ENCODE results near the gene GPR176.
"Not testable (repeated sequence)": the region's sequence is repeated elsewhere in the genome, so short reads cannot be mapped to it uniquely, and the experiment has no call there.

The GPR176 gene

DNA sequence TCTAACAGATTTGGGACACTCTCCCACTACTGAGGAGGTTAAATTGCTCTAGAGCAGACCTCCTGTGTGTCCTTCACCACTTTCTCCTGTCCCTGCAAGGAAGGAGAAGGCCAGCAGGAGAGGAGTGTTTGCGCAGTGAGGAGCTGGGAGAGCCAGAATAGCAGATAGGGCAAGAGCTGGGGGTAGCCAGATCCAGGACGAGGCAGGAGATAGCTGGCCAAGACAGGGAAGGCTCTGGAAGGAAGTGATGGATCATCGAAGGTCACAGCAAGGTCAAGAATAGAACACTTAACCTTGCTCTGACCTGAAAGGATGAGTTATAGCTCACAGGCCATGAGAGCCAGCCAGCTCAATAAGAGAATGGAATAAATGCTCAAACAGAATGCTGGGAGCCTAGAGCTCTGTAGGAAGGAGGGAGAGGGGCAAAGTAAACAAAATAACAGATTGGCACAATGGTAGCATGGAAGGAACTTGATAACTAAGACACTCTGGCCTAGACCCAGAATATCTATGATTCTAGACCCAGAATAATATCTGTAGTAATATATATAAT is 99.9 kb downstream of the GPR176 start:
- TF ChIP-seq, protein P1, sequence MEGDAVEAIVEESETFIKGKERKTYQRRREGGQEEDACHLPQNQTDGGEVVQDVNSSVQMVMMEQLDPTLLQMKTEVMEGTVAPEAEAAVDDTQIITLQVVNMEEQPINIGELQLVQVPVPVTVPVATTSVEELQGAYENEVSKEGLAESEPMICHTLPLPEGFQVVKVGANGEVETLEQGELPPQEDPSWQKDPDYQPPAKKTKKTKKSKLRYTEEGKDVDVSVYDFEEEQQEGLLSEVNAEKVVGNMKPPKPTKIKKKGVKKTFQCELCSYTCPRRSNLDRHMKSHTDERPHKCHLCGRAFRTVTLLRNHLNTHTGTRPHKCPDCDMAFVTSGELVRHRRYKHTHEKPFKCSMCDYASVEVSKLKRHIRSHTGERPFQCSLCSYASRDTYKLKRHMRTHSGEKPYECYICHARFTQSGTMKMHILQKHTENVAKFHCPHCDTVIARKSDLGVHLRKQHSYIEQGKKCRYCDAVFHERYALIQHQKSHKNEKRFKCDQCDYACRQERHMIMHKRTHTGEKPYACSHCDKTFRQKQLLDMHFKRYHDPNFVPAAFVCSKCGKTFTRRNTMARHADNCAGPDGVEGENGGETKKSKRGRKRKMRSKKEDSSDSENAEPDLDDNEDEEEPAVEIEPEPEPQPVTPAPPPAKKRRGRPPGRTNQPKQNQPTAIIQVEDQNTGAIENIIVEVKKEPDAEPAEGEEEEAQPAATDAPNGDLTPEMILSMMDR (conservative IDR thresholded peaks at IDR 0.05; ENCODE audit: low read length): no peak
- no peak overlapping the region for H3K4me3 ChIP-seq (ENCODE audit: low read length)
- no peak for DNase-seq (ENCODE audit: low read depth)

DNA sequence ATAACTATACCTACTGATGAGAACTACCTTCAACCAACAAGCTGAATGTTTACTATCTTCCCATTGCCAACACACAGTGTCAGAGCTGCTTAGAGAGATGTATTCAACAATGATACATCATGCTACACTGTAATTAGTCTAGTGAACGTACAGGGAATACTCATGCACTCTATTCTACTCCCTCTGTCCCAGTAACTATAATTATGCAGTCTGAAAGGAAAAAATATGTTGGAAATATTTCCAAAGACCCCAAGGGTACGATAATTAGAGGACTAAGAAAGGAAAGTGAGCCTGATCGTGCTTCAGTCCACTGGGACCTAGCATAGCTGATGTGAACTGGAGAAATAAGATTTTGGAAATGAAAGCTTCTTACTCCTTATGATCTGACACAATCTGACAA is 100.5 kb downstream of the GPR176 start:
- no peak for DNase-seq (ENCODE audit: low read depth)

DNA sequence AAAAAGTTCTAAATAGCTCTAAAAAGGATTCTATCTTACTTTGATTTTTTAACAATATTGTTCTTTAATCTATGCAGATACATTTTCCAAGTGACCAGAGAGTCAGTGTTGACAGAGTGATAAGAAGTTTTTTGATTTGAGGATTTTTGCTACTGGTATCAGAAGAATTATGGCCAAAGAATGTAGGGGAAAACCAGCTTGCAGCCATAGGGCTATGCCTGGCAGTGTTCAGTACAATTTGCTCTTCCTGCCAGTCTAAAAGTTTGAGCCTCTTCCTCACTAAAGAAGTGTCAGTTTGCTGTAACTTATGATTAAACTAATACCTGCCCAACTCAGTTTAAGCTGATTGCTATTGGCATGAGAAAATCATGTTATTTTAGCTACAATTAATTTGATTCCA is 102.2 kb downstream of the GPR176 start:
- TF ChIP-seq, protein P1 (conservative IDR thresholded peaks at IDR 0.05; ENCODE audit: low read length): no peak
- DNase-seq (ENCODE audit: low read depth): no peak

More for the DNA sequence above, 100.5 kb downstream of the GPR176 start:
- no peak overlapping the region for H3K4me3 ChIP-seq (ENCODE audit: low read length)
- TF ChIP-seq, protein P1 (conservative IDR thresholded peaks at IDR 0.05; ENCODE audit: low read length): no peak

DNA sequence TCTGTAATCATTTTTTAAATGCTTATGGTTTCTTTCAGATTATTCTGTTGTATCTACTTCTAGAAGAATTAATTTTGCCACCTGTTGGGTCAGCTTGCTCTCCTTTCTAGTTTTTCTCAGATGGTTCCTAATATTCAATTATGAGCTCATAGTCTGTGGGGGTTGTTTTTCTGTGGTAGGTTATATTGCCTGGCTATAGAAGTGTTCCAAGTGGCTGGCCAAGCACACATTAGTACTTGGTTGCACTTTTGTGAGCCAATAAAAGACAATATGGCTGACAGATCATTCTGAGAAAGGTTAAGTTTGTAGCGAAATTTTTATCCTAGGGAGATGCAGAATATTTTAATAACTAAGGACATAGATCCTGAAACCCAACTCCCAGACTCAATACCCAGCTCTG is 105.6 kb downstream of the GPR176 start:
- no peak for DNase-seq (ENCODE audit: low read depth)
- H3K4me3 ChIP-seq (ENCODE audit: low read length): no peak overlapping the region
- TF ChIP-seq, protein P1 (conservative IDR thresholded peaks at IDR 0.05; ENCODE audit: low read length): no peak

More for the DNA sequence above, 102.2 kb downstream of the GPR176 start:
- no peak overlapping the region for H3K4me3 ChIP-seq (ENCODE audit: low read length)

DNA sequence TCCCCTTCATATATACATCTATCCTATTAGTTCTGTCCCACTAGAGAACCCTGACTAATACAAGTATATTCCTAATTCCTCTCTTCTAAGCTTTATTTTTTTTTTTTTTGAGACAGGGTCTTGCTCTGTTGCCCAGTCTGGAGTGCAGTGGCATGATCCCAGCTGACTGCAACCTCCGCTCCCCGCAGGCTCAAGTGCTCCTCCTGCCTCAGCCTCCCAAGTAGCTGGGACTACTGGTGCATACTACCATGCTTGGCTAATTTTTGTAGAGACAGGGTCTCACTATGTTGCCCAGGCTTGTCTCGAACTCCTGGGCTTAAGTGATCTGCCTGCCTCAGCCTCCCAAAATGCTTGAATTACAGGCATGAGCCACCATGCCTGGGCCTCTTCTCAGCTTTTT is 107.4 kb downstream of the GPR176 start:
- not testable (repeated sequence) for DNase-seq (ENCODE audit: low read depth); H3K4me3 ChIP-seq (ENCODE audit: low read length)

DNA sequence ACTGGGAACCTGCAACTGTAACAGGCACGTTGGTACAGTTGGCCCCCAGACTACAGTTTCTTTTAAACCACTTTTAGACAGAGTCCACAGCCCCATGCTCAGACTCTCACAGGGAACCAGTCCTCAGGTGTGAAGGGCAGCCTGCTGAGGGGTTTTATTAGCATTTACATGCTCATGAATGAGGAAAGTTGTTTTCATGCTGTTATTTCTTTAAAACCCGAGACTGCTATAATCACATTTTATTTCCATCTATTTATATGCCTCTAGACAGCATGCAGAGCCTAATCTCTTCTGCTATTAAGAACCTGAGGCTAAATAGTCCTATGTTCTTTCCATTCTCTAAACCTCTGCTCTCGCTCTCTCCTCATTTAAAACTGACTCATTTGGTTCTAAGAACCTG is 111.2 kb downstream of the GPR176 start:
- DNase-seq (ENCODE audit: low read depth): no peak
- H3K4me3 ChIP-seq (ENCODE audit: low read length): no peak overlapping the region
- TF ChIP-seq, protein P1 (conservative IDR thresholded peaks at IDR 0.05; ENCODE audit: low read length): no peak

DNA sequence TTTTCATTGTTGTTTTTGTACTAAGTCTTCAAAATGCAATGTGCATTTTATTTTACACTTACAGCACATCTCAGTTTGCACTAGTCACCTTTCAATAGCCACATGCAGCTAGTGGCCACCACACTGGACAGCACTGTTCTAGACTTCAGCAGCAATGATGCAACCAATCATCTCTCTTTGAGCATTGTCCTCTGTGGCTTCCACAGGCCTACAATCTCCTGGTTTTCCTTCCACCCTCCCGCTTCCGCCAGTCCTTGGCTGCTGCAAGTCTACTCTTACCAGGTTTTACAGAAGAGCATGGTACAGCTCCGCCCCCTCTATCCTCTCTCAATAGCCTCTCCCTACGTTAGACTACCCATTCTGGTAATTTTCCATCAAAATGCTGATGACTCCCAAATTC is 112.3 kb downstream of the GPR176 start:
- DNase-seq (ENCODE audit: low read depth): no peak
- TF ChIP-seq, protein P1 (conservative IDR thresholded peaks at IDR 0.05; ENCODE audit: low read length): no peak
- H3K4me3 ChIP-seq (ENCODE audit: low read length): no peak overlapping the region

DNA sequence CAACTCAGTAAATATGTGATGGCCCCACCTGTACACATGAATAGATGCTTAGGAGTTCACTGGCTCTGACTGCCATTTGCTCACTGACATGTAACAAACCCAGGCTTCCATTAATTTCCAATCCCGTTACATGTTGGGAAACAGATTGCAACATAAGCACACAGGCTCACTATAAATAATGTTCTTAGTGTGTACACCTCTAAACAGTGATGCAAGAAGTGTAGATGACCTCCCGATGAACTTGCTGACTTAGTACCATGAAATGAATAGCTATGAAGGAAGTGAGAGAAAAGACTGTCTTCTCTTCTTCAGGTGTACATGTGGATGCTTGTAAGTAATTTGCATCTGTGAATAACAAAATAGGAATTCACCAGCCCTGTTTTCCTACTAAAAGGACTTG is 116.0 kb downstream of the GPR176 start:
- TF ChIP-seq, protein P1 (conservative IDR thresholded peaks at IDR 0.05; ENCODE audit: low read length): no peak
- DNase-seq (ENCODE audit: low read depth): peak; percentile 71

More for the DNA sequence above, 116.0 kb downstream of the GPR176 start:
- H3K4me3 ChIP-seq (ENCODE audit: low read length): no peak overlapping the region
